ENCODE data around the gene LIM2.

Gene LIM2

DNA sequence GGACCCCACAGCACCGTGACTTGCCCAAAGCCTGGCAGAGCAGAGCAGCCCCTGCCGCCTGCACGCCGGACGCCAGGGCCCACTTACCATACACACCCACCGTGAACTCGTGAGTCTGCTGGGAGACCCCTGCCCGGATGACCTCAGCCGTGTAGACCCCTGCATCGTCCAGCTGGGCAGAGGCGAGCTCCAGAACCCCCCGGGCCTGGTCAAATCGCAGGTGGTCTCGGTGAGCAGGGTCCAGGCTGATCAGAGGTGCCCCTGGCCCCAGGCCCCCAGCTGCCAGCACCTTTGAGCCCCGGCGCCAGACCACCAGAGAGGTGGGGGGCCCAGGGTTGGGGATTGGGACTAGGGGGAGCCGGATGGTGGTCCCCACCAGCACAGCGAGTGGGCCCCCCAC is 46.7 kb downstream of the LIM2 start:
- FAIRE-seq: no peak
- no peak for DNase-seq (ENCODE audit: low spot score)

DNA sequence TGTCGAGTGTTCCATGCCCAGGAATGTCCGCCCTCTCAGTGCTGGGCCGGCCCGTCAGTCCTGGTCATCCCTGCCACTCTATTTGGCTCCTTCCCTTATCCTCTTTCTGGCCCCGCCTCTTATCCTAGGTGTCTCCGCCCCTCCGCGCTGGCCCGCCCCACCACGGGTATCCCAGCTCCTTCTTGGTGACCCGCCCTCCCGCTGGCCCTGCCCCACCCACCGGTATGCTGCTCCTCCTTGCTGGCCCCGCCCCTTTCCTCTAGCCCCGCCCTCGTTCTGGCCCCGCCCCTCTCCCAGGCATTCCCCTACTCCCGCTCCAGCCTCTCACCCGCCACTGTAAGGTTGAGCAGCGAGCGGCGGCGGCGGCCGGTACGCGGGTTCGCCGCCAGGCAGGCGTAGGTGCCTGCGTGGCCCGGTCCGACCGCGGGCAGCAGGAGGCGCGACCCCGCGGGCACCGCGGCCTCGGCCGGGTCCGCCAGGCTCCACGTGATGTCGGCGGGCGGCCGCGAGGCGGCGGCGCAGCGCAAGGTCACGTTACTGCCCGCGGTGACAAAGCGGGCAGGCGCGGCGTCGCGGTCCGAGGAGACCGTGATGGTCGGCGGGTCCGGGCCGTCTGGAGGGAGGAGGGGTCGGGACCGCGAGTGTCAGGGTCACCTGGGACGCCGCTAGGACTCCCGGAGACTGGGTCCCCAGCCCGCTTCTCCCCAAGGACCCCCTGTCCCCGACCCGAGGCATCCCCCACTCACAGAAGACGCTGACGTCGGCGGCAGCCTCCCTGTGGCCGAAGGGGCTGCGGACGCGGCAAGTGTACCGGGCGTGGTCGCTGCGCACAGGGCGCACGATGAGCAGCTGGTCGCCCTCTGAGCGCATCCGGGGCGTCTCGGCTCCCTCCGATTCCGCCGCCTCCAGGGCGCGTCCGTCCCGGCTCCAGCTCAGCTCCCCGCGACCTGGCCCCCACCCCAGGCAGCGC is 47.8 kb downstream of the LIM2 start:
- FAIRE-seq (no peak), DNase-seq (ENCODE audit: low spot score) (peak; percentile 89)

DNA sequence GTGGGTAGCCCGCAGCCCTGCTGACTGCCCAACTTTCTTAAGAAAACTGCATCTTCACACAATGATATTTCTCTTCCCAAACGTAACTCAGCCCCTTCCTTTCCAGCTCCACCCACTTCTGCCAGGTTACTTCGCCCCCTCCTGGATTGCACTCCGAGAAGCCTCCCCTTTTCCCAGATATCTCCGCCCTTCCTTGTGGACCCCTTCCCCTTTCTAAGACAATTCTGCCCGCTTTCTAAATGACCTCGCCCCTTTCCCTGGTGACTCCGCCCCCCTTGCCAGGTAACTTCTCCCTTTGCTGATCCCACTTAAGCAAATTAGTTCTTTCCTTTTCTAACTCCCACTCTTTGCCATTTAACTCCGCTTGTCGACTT is 48.5 kb downstream of the LIM2 start:
- DNase-seq (ENCODE audit: low spot score): no peak
- FAIRE-seq: no peak

DNA sequence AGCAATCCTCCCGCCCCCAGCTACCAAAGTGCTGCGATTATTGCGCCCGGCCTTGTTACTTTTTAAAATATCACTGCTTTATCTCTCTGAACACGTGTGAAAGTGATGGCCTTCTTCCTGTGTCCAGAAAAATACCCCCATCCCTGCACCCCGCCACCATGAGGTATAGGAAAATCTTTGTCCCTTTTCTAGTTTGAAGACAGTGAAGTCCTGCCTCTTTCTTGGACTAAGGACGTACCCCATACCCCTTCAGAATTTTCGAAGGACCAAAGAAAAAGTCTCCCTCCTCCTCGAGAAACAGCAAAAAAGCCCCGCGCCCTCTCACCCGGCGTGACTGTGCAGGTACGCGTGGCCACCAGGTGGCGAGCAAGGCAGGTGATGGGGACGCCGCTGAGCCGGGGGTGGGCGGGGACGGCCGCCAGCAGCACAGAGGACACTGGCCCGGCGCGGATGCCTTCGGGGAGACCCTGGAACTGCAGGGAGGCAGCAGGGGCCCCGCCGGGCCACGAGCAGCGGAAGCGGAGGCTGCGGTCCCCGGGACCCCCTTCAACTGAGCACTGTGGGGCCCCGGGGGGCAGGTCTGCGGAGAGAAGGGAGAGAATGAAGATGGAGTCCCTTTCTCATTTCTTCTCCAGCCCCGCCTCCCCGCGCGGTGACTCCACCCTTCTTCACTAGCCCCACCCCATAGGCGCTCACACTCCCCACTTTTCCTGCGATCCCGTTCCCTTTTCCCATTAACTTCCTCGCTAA is 49.0 kb downstream of the LIM2 start:
- peak; percentile 46 for DNase-seq (ENCODE audit: low spot score)
- FAIRE-seq: no peak

DNA sequence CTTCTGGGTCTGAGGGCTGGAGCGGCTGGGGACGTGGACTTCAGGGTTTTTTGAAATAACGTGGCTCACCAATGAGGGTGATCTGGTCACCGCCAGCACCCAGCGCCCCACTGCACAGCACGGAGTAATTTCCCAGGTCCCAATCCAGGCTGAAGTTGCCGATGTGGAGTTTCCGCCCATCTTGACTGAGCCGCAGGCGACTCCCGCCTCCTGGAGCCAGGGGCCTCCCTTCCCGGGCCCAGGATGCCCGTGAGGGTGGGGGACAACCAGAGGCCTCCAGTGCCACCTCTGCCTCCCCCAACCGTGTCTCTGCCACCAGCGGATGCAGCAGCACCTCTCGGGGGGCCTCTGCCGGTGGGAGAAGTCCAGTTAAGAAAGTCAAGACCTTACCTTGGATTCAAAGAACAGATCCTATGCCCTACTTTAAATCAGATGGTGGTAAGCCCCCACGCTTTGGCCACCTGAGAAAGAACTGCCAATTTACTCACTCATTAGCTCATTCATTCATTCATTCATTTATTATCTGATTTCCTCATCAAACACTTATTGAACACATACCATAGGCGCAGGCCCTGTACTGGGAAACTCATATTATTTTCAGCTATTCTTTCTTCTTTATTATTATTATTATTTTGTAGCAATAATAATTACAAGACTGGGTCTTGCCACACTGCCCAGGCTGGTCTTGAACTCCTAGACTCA is 49.8 kb downstream of the LIM2 start:
- DNase-seq (ENCODE audit: low spot score) (no peak), FAIRE-seq (no peak)

DNA sequence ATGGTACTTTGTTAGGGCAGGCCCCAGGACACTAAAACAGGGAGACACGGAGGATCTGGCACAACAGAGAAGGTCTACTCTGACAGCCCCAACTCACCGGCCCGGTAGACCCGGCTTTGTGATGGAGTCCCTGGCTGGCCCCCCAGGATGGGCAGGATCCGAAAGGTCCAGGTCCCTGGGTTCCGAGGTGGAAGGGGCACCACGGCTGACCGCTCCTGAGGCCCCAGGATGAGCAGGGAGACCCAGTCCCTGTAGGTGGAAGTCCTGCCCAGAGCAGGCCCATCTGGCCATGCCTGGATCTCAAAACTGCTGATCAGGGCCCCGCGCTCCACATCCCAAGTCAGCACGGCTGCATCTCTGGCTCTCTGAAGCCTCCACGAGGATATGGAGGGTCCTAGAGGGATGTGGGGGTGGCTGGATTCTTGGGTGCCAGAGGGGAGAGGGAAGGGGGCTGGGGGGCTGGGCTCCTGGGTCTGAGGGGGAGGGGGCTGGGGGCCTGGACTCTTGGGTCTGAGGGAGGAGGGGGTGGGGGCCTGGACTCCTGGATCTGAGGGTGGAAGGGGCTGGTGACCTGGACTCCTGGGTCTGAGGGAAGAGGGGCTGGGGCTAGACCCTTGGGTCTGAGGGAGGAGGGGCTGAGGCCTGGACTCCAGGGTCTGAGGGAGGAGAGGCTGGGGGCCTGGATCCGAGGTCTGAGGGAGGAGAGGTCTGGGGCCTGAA is 50.5 kb downstream of the LIM2 start:
- DNase-seq (ENCODE audit: low spot score) (no peak), FAIRE-seq (no peak)

DNA sequence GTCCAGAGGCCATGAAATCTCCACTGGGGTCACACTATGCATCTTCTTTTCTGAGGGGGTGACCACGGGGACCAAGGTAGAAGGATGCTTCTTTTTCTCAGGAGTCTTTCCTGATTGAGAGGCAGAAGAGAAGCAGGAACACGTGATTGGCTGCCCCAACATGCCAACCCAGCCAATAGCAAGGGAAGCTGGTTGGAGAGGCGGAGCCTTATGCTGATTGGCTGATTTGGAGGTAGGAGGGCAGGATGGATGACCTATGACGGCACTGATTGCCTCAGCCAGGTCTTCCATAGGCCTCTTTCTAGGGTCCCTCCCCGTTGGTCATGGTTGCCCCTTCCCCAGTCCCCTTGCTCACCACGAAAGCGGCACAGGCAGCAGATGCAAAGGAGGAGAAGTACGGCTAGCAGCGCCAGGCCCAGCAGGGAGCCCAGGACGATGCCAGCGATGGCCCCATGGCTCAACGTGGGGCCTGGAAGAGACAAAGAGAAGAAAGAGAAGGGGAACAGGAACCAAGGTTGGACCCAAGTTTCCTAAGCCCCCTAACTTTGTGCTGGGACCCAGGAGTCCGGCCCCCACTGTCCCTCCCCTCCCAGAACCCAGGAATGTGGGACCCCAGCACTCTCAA is 53.8 kb downstream of the LIM2 start:
- FAIRE-seq (no peak), DNase-seq (ENCODE audit: low spot score) (no peak)

DNA sequence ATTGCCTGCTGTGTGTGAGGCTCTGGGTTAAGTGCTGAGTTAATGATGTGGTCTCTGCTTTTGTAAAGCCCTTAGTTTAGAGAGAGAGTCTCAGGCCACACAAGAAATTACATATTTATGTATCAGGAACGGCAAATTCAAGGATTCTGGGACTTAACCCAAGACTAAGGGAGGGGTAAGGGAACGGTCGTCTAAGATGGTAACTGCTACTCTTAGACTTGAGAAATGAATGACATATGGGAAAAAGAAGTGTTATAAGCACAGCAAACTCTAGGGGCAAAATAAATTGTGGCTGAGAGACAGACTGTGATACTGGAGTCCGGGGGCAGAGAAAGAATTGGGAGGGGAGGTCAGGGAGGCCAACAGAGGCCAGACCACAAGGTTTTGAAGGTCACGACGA is 56.1 kb downstream of the LIM2 start:
- DNase-seq (ENCODE audit: low spot score) (no peak), FAIRE-seq (no peak)

DNA sequence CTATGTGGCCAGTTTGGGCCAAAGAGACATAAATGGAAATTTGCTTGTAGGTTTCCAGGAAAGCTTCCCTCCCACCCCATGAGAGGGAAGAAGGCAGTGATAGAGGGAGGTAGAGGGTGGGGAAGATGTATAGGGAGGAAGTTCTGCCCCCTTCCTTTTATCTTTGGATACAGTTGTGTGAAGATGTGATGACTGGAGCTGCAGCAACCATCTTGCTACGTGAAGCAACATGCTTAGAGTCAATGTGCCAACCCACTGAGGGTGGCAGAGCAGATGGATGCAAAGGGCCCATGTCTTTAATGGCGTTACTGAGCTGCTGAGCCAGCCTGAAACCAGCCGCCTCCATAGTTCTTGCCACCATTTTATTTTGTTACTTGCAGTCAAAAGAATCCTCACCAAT is 56.6 kb downstream of the LIM2 start:
- DNase-seq (ENCODE audit: low spot score) (no peak), FAIRE-seq (no peak)

DNA sequence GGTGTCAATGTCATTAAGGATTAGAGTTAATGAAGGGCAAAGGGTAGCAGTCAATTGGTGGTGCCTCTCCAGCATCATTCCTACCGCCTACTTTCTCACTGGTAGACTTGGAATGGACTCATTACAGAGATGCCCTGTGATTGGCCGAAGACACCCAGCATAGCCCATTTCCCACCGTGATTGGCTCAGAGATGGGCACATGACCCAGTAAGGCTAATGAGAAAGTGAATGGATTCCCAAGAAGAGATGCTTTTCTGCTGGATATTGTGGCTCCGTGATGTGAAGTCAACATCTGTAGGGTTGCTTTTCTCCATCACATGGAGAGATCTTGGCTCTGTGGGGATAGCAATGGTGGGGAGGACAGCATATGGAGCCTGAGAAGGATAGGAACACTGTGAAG is 57.4 kb downstream of the LIM2 start:
- DNase-seq (ENCODE audit: low spot score): no peak
- no peak for FAIRE-seq
